SU-DHL-6 (cell line): Measurements from ENCODE around the gene PRDM12.
A peak's percentile ranks its signal among the peaks of the same experiment; 100 is the strongest.

Source experiments
- H2AFZ ChIP-seq: fragments of 200-600 bp; sonication (generic); 2 replicates; pipeline ENCODE4 v1.6.1; 2014; ENCODE audit warnings: low read depth, mild to moderate bottlenecking, moderate library complexity, mixed read lengths, antibody characterized with exemption, low read length; ENCODE audit not compliant: severe bottlenecking
- H3F3A ChIP-seq: fragments of 200-600 bp; shearing (Covaris generic); 2 replicates; pipeline ENCODE4 v1.6.0; 2016; ENCODE audit warnings: antibody characterized with exemption, mild to moderate bottlenecking; ENCODE audit not compliant: insufficient read depth
- H3K27ac ChIP-seq: fragments of 200-600 bp; sonication (generic); 2 replicates; pipeline ENCODE4 v1.5.1; 2016; ENCODE audit warnings: low read depth, mild to moderate bottlenecking, low read length, moderate library complexity, mixed read lengths
- H3K27me3 ChIP-seq: fragments of 200-600 bp; sonication (generic), shearing (Covaris generic); 2 replicates; pipeline ENCODE4 v1.6.0; 2014; ENCODE audit warnings: mild to moderate bottlenecking, low read length
- H3K36me3 ChIP-seq: fragments of 200-600 bp; sonication (generic); 2 replicates; pipeline ENCODE4 v1.6.1; 2014; ENCODE audit warnings: mild to moderate bottlenecking, low read length, mixed read lengths
- H3K4me2 ChIP-seq: fragments of 300-600, 200-600 bp; shearing (Covaris generic), sonication (generic); 2 replicates; pipeline ENCODE4 v1.6.0; 2014; ENCODE audit warnings: low read length, low read depth, mild to moderate bottlenecking; ENCODE audit not compliant: poor library complexity, severe bottlenecking
- H3K4me3 ChIP-seq: fragments of 200-600 bp; sonication (generic); 2 replicates; pipeline ENCODE4 v1.5.1; 2014; ENCODE audit warnings: antibody characterized with exemption, low read length, mild to moderate bottlenecking, mixed read lengths; ENCODE audit not compliant: insufficient read depth, poor library complexity, severe bottlenecking
- H3K79me2 ChIP-seq: fragments of 200-600 bp; sonication (generic); 2 replicates; pipeline ENCODE4 v1.6.1; 2014; ENCODE audit warnings: mild to moderate bottlenecking, low read length, moderate library complexity; ENCODE audit not compliant: insufficient read depth
- H3K9ac ChIP-seq: fragments of 200-600 bp; sonication (generic); 2 replicates; pipeline ENCODE4 v1.7.0; 2014; ENCODE audit warnings: mild to moderate bottlenecking, low read length
- H3K9me2 ChIP-seq: fragments of 200-600 bp; sonication (generic); replicated peaks from 2 replicates; pipeline ENCODE4 v1.6.1; 2014; ENCODE audit warnings: low read length; ENCODE audit not compliant: insufficient read depth
- H3K9me3 ChIP-seq: fragments of 200-600 bp; sonication (generic); 2 replicates; pipeline ENCODE4 v1.6.1; 2014; ENCODE audit warnings: low read length, mixed read lengths; ENCODE audit not compliant: insufficient read depth
- H4K20me1 ChIP-seq: fragments of 200-600 bp; sonication (generic); 2 replicates; pipeline ENCODE4 v1.6.1; 2014; ENCODE audit warnings: low read depth, mild to moderate bottlenecking, antibody characterized with exemption, low read length, moderate library complexity, mixed read lengths
- EZH2phosphoT487 ChIP-seq: fragments of 200-600 bp; sonication (generic), shearing (Covaris generic); conservative IDR thresholded peaks from 2 replicates; pipeline ENCODE4 v1.6.1; 2018; ENCODE audit warnings: mild to moderate bottlenecking, antibody characterized with exemption, low read length, moderate library complexity, mixed read lengths
- TF ChIP-seq, protein P1 (sequence below): fragments of 200-600 bp; sonication (generic); IDR thresholded peaks from one replicate; pipeline ENCODE4 v1.5.1; 2017; ENCODE audit warnings: antibody characterized with exemption, mild to moderate bottlenecking, low read length, moderate library complexity; ENCODE audit not compliant: insufficient read depth, poor library complexity, severe bottlenecking

PRDM12 gene

DNA sequence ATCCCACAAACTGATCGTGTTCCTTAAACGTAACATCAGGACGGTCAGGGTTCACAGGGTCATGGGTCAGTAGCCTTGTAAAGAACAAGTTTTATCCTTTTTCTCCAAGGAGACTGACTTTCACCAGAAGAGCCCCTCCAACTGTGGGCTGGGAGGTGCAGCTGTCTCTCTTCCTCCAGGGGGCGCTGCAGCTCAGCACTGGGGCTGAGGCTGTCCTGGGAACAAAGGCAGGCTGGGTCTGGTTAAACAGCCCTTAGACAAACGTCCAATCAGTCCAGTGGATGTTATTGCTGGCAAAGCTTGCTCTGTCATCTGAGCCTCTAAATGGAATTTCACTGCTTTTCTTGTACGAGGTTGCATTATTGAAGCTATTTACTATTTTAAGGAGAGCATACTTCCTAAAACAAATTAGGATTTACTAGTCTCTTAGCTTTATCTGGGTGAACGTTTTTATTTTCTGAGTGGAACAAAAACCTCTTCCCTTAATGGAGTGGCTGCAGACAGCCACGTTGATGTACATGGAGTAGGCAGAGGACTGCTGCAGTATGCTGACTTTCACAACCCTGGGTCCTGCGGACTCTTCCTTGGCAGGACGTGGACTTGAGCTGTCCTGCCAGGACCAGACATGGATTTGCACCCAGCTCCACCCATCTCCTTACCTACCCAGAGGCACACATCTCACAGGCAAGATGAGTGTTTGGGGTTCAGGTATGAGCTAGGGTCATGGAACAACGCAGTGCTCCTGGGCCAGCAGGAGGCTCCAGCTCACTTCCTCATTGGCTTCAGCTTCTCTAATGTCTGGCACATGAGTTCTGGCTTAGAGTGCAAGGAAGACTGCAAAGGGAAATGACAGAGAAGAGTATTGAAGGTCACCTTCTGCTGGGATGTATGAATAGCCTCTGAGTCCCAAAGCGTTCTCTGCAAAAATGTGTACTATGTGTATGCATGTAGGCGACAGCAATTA lies 36.9 kb downstream of the PRDM12 start:
- peaks cover 4% of the 10 kb centered on the region; the same call in 1 of the 2 replicates for H3F3A ChIP-seq
- H3K36me3 ChIP-seq = peaks cover 22% of the 10 kb centered on the region
- peaks cover 6% of the 10 kb centered on the region; the same call in 1 of the 2 replicates for H4K20me1 ChIP-seq
- no peaks in the 10 kb centered on the region for H3K9me2 ChIP-seq
- H3K4me3 ChIP-seq = no peak overlapping the region
- H3K27me3 ChIP-seq = no peaks in the 10 kb centered on the region
- H2AFZ ChIP-seq = no peak overlapping the region
- H3K9ac ChIP-seq = no peak overlapping the region
- TF ChIP-seq EZH2phosphoT487 = no peak
- TF ChIP-seq, protein P1, sequence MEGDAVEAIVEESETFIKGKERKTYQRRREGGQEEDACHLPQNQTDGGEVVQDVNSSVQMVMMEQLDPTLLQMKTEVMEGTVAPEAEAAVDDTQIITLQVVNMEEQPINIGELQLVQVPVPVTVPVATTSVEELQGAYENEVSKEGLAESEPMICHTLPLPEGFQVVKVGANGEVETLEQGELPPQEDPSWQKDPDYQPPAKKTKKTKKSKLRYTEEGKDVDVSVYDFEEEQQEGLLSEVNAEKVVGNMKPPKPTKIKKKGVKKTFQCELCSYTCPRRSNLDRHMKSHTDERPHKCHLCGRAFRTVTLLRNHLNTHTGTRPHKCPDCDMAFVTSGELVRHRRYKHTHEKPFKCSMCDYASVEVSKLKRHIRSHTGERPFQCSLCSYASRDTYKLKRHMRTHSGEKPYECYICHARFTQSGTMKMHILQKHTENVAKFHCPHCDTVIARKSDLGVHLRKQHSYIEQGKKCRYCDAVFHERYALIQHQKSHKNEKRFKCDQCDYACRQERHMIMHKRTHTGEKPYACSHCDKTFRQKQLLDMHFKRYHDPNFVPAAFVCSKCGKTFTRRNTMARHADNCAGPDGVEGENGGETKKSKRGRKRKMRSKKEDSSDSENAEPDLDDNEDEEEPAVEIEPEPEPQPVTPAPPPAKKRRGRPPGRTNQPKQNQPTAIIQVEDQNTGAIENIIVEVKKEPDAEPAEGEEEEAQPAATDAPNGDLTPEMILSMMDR = peak; percentile 93
- H3K79me2 ChIP-seq = peaks cover 8% of the 10 kb centered on the region
- H3K9me3 ChIP-seq = no peaks in the 10 kb centered on the region
- no peak overlapping the region for H3K4me2 ChIP-seq
- no peak overlapping the region for H3K27ac ChIP-seq

DNA sequence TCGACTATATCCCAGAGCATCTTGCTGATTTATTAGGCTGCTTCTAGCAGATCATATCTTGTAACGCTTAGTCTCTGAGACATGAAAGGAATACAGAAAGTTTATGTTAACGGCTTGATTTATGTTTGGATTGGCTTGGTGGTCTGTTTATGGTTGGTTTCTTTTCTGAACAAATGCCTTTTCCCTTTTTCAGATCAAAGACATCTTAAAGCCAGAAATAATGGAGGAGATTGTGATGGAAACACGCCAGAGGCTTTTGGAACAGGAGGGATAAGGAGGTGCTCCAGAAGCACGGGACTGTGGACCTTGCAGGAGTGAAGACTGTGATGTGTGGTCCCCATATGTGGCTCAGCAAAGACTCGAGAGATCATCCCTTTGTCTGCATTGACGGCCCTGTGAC lies 39.1 kb downstream of the PRDM12 start:
- TF ChIP-seq, protein P1 = no peak
- no peak for TF ChIP-seq EZH2phosphoT487
- H4K20me1 ChIP-seq = peaks cover 6% of the 10 kb centered on the region; the same call in 1 of the 2 replicates
- no peak overlapping the region for H2AFZ ChIP-seq
- H3K79me2 ChIP-seq = no peaks in the 10 kb centered on the region; the same call in 1 of the 2 replicates
- H3K9ac ChIP-seq = no peak overlapping the region
- H3F3A ChIP-seq = peaks cover 15% of the 10 kb centered on the region
- 0 out of 2 replicates have a peak, but pooled peaks cover 12% of the 10 kb centered on the region for H3K36me3 ChIP-seq
- no peaks in the 10 kb centered on the region for H3K9me2 ChIP-seq
- no peaks in the 10 kb centered on the region for H3K9me3 ChIP-seq
- no peaks in the 10 kb centered on the region for H3K27me3 ChIP-seq
- no peak overlapping the region for H3K4me2 ChIP-seq
- H3K4me3 ChIP-seq = no peak overlapping the region
- H3K27ac ChIP-seq = no peak overlapping the region

DNA sequence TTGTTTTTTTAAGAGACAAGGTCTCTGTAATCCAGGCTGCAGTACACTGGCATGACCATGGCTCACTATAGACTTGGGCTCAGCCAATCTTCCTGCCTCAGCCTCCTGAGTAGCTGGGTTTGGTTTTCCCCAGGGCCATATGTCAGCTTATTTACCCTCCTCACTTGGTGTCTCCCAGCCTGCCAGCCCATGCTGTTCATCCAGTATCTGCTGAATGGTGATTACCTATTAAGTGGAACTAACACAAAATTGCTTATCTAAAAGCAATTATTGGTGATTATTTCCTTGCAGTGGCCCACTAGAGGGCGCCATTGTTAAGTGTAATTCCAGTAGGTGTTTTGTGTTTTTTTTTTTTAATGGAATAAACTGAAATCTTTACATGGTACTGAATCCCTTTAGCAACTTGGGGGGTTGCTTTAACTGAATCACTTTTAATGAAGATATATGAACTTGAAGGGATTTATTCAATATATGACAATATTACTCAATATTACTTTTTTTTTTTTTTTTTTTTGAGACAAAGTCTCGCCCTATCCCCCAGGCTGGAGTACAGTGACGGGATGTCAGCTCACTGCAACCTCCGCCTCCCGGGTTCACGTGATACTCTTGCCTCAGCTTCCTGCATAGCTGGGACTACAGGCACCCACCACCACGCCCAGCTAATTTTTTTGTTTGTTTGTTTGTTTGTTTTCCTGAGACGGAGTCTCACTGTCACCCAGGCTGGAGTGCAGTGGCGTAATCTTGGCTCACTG lies 43.0 kb downstream of the PRDM12 start:
- Histone ChIP-seq H3F3A (peaks cover 24% of the 10 kb centered on the region), H3K79me2 (no peaks in the 10 kb centered on the region), H3K4me3 (no peak overlapping the region), H3K9me2 (no peaks in the 10 kb centered on the region), H3K36me3 (0 out of 2 replicates have a peak, but pooled peaks cover 6% of the 10 kb centered on the region), H3K27me3 (no peaks in the 10 kb centered on the region), H4K20me1 (no peaks in the 10 kb centered on the region), H3K9me3 (no peaks in the 10 kb centered on the region), H3K27ac (no peak overlapping the region), H3K9ac (no peak overlapping the region), H2AFZ (no peak overlapping the region), H3K4me2 (no peak overlapping the region)
- TF ChIP-seq EZH2phosphoT487 = no peak
- TF ChIP-seq, protein P1 = peak; percentile 94
